Chondrocyte (in vitro differentiated cells): ENCODE data around the gene ADRA2B. TPM values are rescaled to one million over a fixed set of nuclear protein-coding genes. Genes with fewer than 3 reads are reported as not detected.
A peak's percentile ranks its signal among the peaks of the same experiment; 100 is the strongest.

Experiments used
- DNase-seq: peaks from one replicate; pipeline ENCODE4 v3.0.0; 2021; ENCODE audit warnings: mixed read lengths, low spot score
- H3K27ac Mint-ChIP-seq: one replicate; pipeline ENCODE4 v1.8.0; 2021; ENCODE audit warnings: mild to moderate bottlenecking, moderate library complexity, mixed read lengths; ENCODE audit not compliant: unreplicated experiment
- H3K27me3 Mint-ChIP-seq: 2 replicates; pipeline ENCODE4 v1.8.0; 2021; ENCODE audit warnings: low read depth, mixed read lengths
- H3K36me3 Mint-ChIP-seq: 2 replicates; pipeline ENCODE4 v1.8.0; 2021; ENCODE audit warnings: low read depth, mixed read lengths
- H3K4me1 Mint-ChIP-seq: 2 replicates; pipeline ENCODE4 v1.8.0; 2021; ENCODE audit warnings: low read depth, mild to moderate bottlenecking, mixed read lengths
- H3K4me3 Mint-ChIP-seq: one replicate; pipeline ENCODE4 v1.8.0; 2021; ENCODE audit warnings: mild to moderate bottlenecking, moderate library complexity, mixed read lengths; ENCODE audit not compliant: unreplicated experiment
- H3K9me3 Mint-ChIP-seq: 2 replicates; pipeline ENCODE4 v1.8.0; 2021; ENCODE audit warnings: low read depth, mixed read lengths
- CTCF ChIP-seq: fragments of 200-600 bp; sonication (generic); IDR thresholded peaks from 2 replicates; pipeline ENCODE4 v1.5.0; 2021; ENCODE audit warnings: antibody characterized with exemption, mild to moderate bottlenecking, moderate library complexity
- total RNA-seq: library from RNA; stranded (reverse); gene quantifications from 3 replicates; pipeline ENCODE4 v1.2.1, GENCODE V29; 2021

ADRA2B gene
- total RNA-seq, 1 donor from 2014 or later: 0.07 TPM

GRCh38 chr2:96082211-96083063, 33.9 kb downstream of the ADRA2B start:
- H3K9me3 Mint-ChIP-seq: peaks cover 15% of the 10 kb centered on the region
- H3K4me3 Mint-ChIP-seq: no peak overlapping the region
- H3K27me3 Mint-ChIP-seq: peaks cover 17% of the 10 kb centered on the region
- peak; percentile 67 for DNase-seq
- H3K27ac Mint-ChIP-seq: no peak overlapping the region
- H3K36me3 Mint-ChIP-seq: peaks cover 1% of the 10 kb centered on the region
- peaks cover 2% of the 10 kb centered on the region for H3K4me1 Mint-ChIP-seq
- no peak for TF ChIP-seq CTCF

GRCh38 chr2:96081042-96081441, 35.3 kb downstream of the ADRA2B start:
- peaks cover 16% of the 10 kb centered on the region for H3K9me3 Mint-ChIP-seq
- TF ChIP-seq CTCF: no peak

DNA sequence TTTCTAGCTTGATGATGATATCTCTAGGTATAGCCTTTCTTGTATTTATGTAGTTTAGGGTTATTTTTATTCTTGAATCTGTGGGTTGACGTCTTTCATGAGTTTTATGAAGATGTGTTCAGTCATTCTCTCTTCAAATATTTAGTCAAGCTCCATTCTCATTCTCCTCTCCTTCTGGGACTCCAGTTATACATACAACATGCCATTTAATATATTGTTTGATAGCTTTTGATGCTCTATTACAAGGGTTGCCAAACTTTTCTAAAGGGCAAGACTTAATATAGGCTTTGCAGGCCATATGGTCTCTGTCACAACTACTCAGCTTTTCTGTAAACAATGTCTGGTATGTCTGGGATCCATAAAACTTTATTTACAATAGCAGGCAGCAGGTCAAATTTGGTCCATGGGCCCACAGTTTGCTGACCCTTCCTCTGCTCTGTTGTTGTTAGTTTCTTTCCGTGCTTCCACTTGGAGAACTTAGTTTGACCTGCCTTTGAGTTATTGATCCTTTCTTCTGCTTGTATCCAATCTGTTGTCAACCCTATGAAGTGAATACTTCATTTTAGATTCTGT, 41.1 kb downstream of the ADRA2B start:
- no peak for DNase-seq
- TF ChIP-seq CTCF: no peak
- H3K27me3 Mint-ChIP-seq: peaks cover 17% of the 10 kb centered on the region
- no peak overlapping the region for H3K4me3 Mint-ChIP-seq
- H3K36me3 Mint-ChIP-seq: peaks cover 6% of the 10 kb centered on the region
- peaks cover 20% of the 10 kb centered on the region for H3K9me3 Mint-ChIP-seq
- H3K4me1 Mint-ChIP-seq: peaks cover 10% of the 10 kb centered on the region
- no peak overlapping the region for H3K27ac Mint-ChIP-seq

More at GRCh38 chr2:96081042-96081441, 35.3 kb downstream of the ADRA2B start:
- Mint-ChIP-seq H3K27me3 (peaks cover 17% of the 10 kb centered on the region), H3K4me3 (no peak overlapping the region), H3K27ac (no peak overlapping the region), H3K36me3 (peaks cover 1% of the 10 kb centered on the region), H3K4me1 (peaks cover 2% of the 10 kb centered on the region)
- DNase-seq: no peak

GRCh38 chr2:96074156-96074555, 42.2 kb downstream of the ADRA2B start:
- Mint-ChIP-seq H3K27ac (no peak overlapping the region), H3K27me3 (peaks cover 9% of the 10 kb centered on the region), H3K4me1 (peaks cover 12% of the 10 kb centered on the region), H3K4me3 (no peak overlapping the region), H3K36me3 (peaks cover 6% of the 10 kb centered on the region), H3K9me3 (peaks cover 20% of the 10 kb centered on the region)
- no peak for DNase-seq
- TF ChIP-seq CTCF: no peak

- DNase-seq: no peak
- Mint-ChIP-seq H3K36me3 (peaks cover 4% of the 10 kb centered on the region), H3K9me3 (peaks cover 20% of the 10 kb centered on the region), H3K27me3 (peaks cover 2% of the 10 kb centered on the region), H3K27ac (no peak overlapping the region), H3K4me1 (peaks cover 12% of the 10 kb centered on the region), H3K4me3 (no peak overlapping the region)
- no peak for TF ChIP-seq CTCF
These were observed 43.1 kb downstream of the ADRA2B start for GRCh38 chr2:96073170-96073775.
